NT2/D1 (cell line): ENCODE results near the gene UGT2B10.

Experiments
- SUZ12 ChIP-seq: IDR thresholded peaks from 2 replicates; pipeline ENCODE4 v1.6.1; 2011; ENCODE audit not compliant: insufficient read length, insufficient read depth; ENCODE audit errors: extremely low read depth
- YY1 ChIP-seq: IDR thresholded peaks from 2 replicates; pipeline ENCODE4 v1.6.1; 2011; ENCODE audit not compliant: insufficient read length, insufficient read depth
- ZNF274 ChIP-seq: IDR thresholded peaks from 2 replicates; pipeline ENCODE4 v1.6.1; 2011; ENCODE audit warnings: mild to moderate bottlenecking, low read depth, low read length

DNA sequence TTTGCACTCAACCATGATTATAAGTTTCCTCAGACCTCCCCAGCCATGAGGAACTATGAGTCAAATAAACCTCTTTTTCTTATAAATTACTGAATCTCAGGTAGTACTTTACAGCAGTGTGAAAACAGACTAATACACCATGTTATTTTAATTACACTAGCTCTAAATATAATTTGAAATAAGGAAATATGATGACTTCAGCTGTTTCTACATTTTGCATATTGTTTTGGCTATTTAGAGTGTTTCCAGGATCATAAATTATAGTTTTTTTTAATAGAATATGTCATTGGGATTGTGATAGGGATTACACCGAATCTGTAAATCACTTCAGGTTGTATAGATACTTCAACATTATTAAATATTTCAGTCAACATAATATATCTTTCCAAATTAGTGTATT is 43.9 kb downstream of the UGT2B10 start:
- TF ChIP-seq ZNF274 (no peak), YY1 (no peak), SUZ12 (no peak)
